ENCODE results near the gene NOC2L.

Gene NOC2L

GRCh38 chr1:965526-966134, 6.6 kb upstream of the NOC2L start:
- no peak for FAIRE-seq
- no peak for DNase-seq (ENCODE audit: extremely low spot score, insufficient read length, low read depth)

GRCh38 chr1:964691-965525, 5.9 kb upstream of the NOC2L start:
- FAIRE-seq (no peak), DNase-seq (ENCODE audit: extremely low spot score, insufficient read length, low read depth) (no peak)

- no peak for FAIRE-seq
Measured at GRCh38 chr1:963746-964525, 4.9 kb upstream of the NOC2L start.

GRCh38 chr1:963301-963651, 4.2 kb upstream of the NOC2L start:
- DNase-seq (ENCODE audit: extremely low spot score, insufficient read length, low read depth) (no peak), FAIRE-seq (no peak)

More at GRCh38 chr1:963746-964525, 4.9 kb upstream of the NOC2L start:
- DNase-seq (ENCODE audit: extremely low spot score, insufficient read length, low read depth): no peak

- DNase-seq (ENCODE audit: extremely low spot score, insufficient read length, low read depth) (no peak), FAIRE-seq (no peak)
Measured at GRCh38 chr1:962381-963300, 3.6 kb upstream of the NOC2L start.

- DNase-seq (ENCODE audit: extremely low spot score, insufficient read length, low read depth) (no peak), FAIRE-seq (no peak)
Measured at GRCh38 chr1:961132-961669, 2.1 kb upstream of the NOC2L start.

GRCh38 chr1:960363-961131, 1.5 kb upstream of the NOC2L start, which contains the start of gene KLHL17:
Gene KLHL17, plus strand, starts transcription at chr1:960584. Its CDS starts 110 bp downstream, at chr1:960694.
- DNase-seq (ENCODE audit: extremely low spot score, insufficient read length, low read depth) (peak; percentile 80), FAIRE-seq (peak; percentile 73)

GRCh38 chr1:959731-960362, 791 bp upstream of the NOC2L start:
- DNase-seq (ENCODE audit: extremely low spot score, insufficient read length, low read depth): no peak
- no peak for FAIRE-seq

GRCh38 chr1:956636-957035, 2.4 kb downstream of the NOC2L start:
- no peak for FAIRE-seq
- no peak for DNase-seq (ENCODE audit: extremely low spot score, insufficient read length, low read depth)

GRCh38 chr1:955474-955873, 3.6 kb downstream of the NOC2L start:
- no peak for FAIRE-seq
- no peak for DNase-seq (ENCODE audit: extremely low spot score, insufficient read length, low read depth)

GRCh38 chr1:954927-955326, 4.1 kb downstream of the NOC2L start:
- FAIRE-seq (no peak), DNase-seq (ENCODE audit: extremely low spot score, insufficient read length, low read depth) (no peak)

GRCh38 chr1:953524-954320, 5.3 kb downstream of the NOC2L start:
- no peak for DNase-seq (ENCODE audit: extremely low spot score, insufficient read length, low read depth)
- no peak for FAIRE-seq

GRCh38 chr1:952603-953002, 6.5 kb downstream of the NOC2L start:
- FAIRE-seq: no peak
- DNase-seq (ENCODE audit: extremely low spot score, insufficient read length, low read depth): no peak

GRCh38 chr1:952201-952600, 6.9 kb downstream of the NOC2L start:
- FAIRE-seq: no peak

GRCh38 chr1:951364-951763, 7.7 kb downstream of the NOC2L start:
- no peak for FAIRE-seq
- DNase-seq (ENCODE audit: extremely low spot score, insufficient read length, low read depth): no peak

More at GRCh38 chr1:952201-952600, 6.9 kb downstream of the NOC2L start:
- no peak for DNase-seq (ENCODE audit: extremely low spot score, insufficient read length, low read depth)

GRCh38 chr1:950881-951280, 8.2 kb downstream of the NOC2L start:
- no peak for DNase-seq (ENCODE audit: extremely low spot score, insufficient read length, low read depth)
- no peak for FAIRE-seq

- FAIRE-seq (no peak), DNase-seq (ENCODE audit: extremely low spot score, insufficient read length, low read depth) (no peak)
Measured at GRCh38 chr1:950268-950667, 8.8 kb downstream of the NOC2L start.

GRCh38 chr1:947958-948357, 11.1 kb downstream of the NOC2L start:
- DNase-seq (ENCODE audit: extremely low spot score, insufficient read length, low read depth): no peak
- no peak for FAIRE-seq
